GM10847 (cell line): ENCODE data around the gene ATL1.

Experiments
- POLR2A ChIP-seq: IDR thresholded peaks from 2 replicates; pipeline ENCODE4 v1.6.1; 2011; ENCODE audit not compliant: insufficient read length; ENCODE audit errors: extremely low read depth

Gene ATL1

GRCh38 chr14:50608302-50608851, 48.4 kb downstream of the ATL1 start:
- TF ChIP-seq POLR2A = no peak

GRCh38 chr14:50610465-50610864, 50.5 kb downstream of the ATL1 start:
- TF ChIP-seq POLR2A = no peak

- no peak for TF ChIP-seq POLR2A
Observed at GRCh38 chr14:50612806-50613205, 52.9 kb downstream of the ATL1 start.

GRCh38 chr14:50615056-50615455, 55.1 kb downstream of the ATL1 start:
- no peak for TF ChIP-seq POLR2A

- TF ChIP-seq POLR2A = no peak
Observed at GRCh38 chr14:50615552-50615951, 55.6 kb downstream of the ATL1 start.

GRCh38 chr14:50616275-50616674, 56.3 kb downstream of the ATL1 start:
- no peak for TF ChIP-seq POLR2A

- no peak for TF ChIP-seq POLR2A
Observed at GRCh38 chr14:50619569-50620141, 59.7 kb downstream of the ATL1 start.

GRCh38 chr14:50620341-50620740, 60.4 kb downstream of the ATL1 start:
- TF ChIP-seq POLR2A = no peak

GRCh38 chr14:50622978-50623377, 63.0 kb downstream of the ATL1 start:
- no peak for TF ChIP-seq POLR2A

- TF ChIP-seq POLR2A = no peak
Observed at GRCh38 chr14:50624447-50624846, 64.5 kb downstream of the ATL1 start.

- no peak for TF ChIP-seq POLR2A
Observed at GRCh38 chr14:50631408-50631821, 71.5 kb downstream of the ATL1 start.

- no peak for TF ChIP-seq POLR2A
Observed at GRCh38 chr14:50633954-50634353, 74.0 kb downstream of the ATL1 start.

GRCh38 chr14:50635141-50635540, 75.2 kb downstream of the ATL1 start:
- no peak for TF ChIP-seq POLR2A

GRCh38 chr14:50647282-50647681, 87.3 kb downstream of the ATL1 start:
- no peak for TF ChIP-seq POLR2A

GRCh38 chr14:50647753-50648152, 87.8 kb downstream of the ATL1 start:
- TF ChIP-seq POLR2A = no peak

- TF ChIP-seq POLR2A = no peak
Observed at GRCh38 chr14:50649691-50650090, 89.7 kb downstream of the ATL1 start.

GRCh38 chr14:50656776-50657175, 96.8 kb downstream of the ATL1 start:
- no peak for TF ChIP-seq POLR2A
